HFFc6 (cell line): ENCODE data around the gene MTG1. TPM values are rescaled to one million over a fixed set of nuclear protein-coding genes. Genes with fewer than 3 reads are reported as not detected.

Experiments used
- DNase-seq: peaks from one replicate; pipeline ENCODE4 v3.0.0-alpha.2; 2018
- H3K27ac Mint-ChIP-seq: 2 replicates; pipeline ENCODE4 v1.8.0; 2020; ENCODE audit warnings: mild to moderate bottlenecking, mixed read lengths
- H3K27me3 Mint-ChIP-seq: 2 replicates; pipeline ENCODE4 v1.8.0; 2021; ENCODE audit warnings: mild to moderate bottlenecking, moderate library complexity, mixed read lengths; ENCODE audit not compliant: insufficient read depth
- H3K36me3 Mint-ChIP-seq: 2 replicates; pipeline ENCODE4 v1.8.0; 2021; ENCODE audit warnings: low read depth, mixed read lengths
- H3K4me1 Mint-ChIP-seq: 2 replicates; pipeline ENCODE4 v1.8.0; 2020; ENCODE audit warnings: low read depth, mixed read lengths
- H3K4me3 Mint-ChIP-seq: 2 replicates; pipeline ENCODE4 v1.8.0; 2020; ENCODE audit warnings: mild to moderate bottlenecking, moderate library complexity, mixed read lengths
- H3K9me3 Mint-ChIP-seq: 2 replicates; pipeline ENCODE4 v1.8.0; 2020; ENCODE audit warnings: mild to moderate bottlenecking, mixed read lengths
- total RNA-seq, 6 experiments: library from RNA; stranded (reverse); fragmentation: NEBNext Ultra II Directional; extraction: Animal tissue kit (Norgen Biotek cat#: 25700); gene quantifications; 2 replicates in 1 of 6; 3 replicates in 5 of 6; pipeline ENCODE4 v1.2.3, GENCODE V29; 2021
- TF ChIP-seq, protein P1 (sequence below): fragments of 200-600 bp; sonication (generic); IDR thresholded peaks from 2 replicates; pipeline ENCODE4 v1.5.0; 2021; ENCODE audit warnings: antibody characterized with exemption, mild to moderate bottlenecking

MTG1 gene
- total RNA-seq, 6 experiments from 2014 or later = 23.7 to 33.0 (median 26.6) TPM

DNA sequence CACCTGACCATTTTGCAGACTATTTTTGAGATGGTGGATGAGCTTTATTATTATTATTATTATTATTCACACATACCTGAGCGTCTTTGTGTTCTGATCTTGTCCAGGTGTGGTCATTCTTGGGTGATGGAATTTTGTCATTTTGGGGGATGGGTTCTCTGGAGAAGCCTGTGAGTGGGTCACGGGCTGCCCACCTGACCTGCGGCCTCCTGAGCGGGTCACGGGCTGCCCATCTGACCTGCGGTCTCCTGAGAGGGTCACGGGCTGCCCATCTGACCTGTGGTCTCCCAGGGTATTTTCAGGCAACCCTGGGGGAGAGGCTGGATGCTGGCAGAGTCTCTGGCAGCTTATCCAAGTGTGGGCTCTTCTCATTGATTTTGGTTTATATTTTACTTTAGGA lies 67.1 kb downstream of the MTG1 start:
- TF ChIP-seq, protein P1, sequence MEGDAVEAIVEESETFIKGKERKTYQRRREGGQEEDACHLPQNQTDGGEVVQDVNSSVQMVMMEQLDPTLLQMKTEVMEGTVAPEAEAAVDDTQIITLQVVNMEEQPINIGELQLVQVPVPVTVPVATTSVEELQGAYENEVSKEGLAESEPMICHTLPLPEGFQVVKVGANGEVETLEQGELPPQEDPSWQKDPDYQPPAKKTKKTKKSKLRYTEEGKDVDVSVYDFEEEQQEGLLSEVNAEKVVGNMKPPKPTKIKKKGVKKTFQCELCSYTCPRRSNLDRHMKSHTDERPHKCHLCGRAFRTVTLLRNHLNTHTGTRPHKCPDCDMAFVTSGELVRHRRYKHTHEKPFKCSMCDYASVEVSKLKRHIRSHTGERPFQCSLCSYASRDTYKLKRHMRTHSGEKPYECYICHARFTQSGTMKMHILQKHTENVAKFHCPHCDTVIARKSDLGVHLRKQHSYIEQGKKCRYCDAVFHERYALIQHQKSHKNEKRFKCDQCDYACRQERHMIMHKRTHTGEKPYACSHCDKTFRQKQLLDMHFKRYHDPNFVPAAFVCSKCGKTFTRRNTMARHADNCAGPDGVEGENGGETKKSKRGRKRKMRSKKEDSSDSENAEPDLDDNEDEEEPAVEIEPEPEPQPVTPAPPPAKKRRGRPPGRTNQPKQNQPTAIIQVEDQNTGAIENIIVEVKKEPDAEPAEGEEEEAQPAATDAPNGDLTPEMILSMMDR = no peak
- no peaks in the 10 kb centered on the region for H3K4me1 Mint-ChIP-seq

DNA sequence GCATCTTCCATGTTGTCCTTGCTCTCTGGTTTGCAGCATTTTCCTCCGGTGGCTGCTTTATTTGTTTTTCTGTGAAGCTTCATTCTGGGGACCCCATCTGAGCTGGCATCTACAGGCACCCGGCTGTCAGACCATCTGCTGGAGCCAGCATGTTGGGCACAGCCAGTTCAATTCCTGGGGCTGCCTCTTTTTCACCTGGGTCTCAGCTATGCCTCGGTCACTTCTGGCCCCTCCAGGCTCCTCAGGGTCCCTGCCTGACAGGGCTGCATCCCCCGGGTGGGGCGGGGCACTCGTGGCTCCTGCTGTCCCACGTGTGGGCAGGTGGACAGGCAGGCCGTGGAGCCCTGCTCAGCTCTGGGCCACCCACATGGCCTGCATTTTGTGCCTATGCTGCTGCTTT lies 67.9 kb downstream of the MTG1 start:
- Mint-ChIP-seq H3K27ac (no peak overlapping the region), H3K9me3 (no peaks in the 10 kb centered on the region), H3K36me3 (peaks cover 11% of the 10 kb centered on the region; the same call in 1 of the 2 replicates), H3K4me3 (no peak overlapping the region), H3K27me3 (no peaks in the 10 kb centered on the region; the same call in 1 of the 2 replicates), H3K4me1 (no peaks in the 10 kb centered on the region)
- DNase-seq = no peak
- TF ChIP-seq, protein P1 = no peak

More for the DNA sequence above, 67.1 kb downstream of the MTG1 start:
- no peak for DNase-seq
- H3K4me3 Mint-ChIP-seq = no peak overlapping the region
- no peak overlapping the region for H3K27ac Mint-ChIP-seq
- peaks cover 11% of the 10 kb centered on the region; the same call in 1 of the 2 replicates for H3K36me3 Mint-ChIP-seq
- no peaks in the 10 kb centered on the region for H3K9me3 Mint-ChIP-seq
- H3K27me3 Mint-ChIP-seq = peaks cover 2% of the 10 kb centered on the region

DNA sequence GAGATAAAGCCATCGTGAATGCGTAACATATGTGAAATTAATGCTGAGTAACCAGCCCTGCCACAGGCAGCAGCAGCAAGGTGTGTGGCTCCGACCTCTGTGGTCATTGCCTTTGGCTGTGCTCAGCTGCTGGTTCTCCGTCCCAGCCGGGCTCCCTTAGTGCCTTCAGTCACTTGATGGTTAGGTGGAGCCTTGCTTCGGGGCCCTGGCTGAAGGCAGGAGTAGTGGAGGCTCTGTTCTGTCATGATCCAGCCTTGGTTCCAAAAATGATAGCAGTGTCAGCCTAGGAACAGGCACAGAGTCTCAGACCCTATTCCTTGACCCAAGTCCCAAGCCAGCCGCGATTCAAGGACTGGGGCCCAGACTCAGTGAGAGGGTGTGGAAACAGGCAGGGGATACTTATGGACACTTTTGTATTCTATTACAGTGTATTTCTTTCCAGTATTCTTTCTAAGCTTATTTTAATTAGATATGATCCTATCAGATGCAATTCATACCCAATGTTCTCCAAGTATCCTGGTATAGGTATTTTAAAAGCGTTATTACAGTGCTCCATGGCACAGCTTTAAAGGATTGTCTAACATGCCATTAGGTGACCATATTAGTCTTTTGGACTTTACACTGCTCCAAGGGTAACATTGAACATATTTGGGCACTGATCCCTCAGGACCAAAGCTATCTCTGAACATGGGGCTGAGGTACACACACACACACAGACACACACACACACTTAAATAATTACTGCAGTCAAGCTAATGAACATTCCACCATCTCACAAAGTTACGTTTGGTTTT lies 68.8 kb downstream of the MTG1 start:
- H3K9me3 Mint-ChIP-seq = no peaks in the 10 kb centered on the region
- H3K36me3 Mint-ChIP-seq = peaks cover 19% of the 10 kb centered on the region
- H3K4me3 Mint-ChIP-seq = no peak overlapping the region
- TF ChIP-seq, protein P1 = no peak
- no peak overlapping the region for H3K27ac Mint-ChIP-seq
- DNase-seq = no peak
- H3K4me1 Mint-ChIP-seq = no peaks in the 10 kb centered on the region
- no peaks in the 10 kb centered on the region; the same call in 1 of the 2 replicates for H3K27me3 Mint-ChIP-seq

DNA sequence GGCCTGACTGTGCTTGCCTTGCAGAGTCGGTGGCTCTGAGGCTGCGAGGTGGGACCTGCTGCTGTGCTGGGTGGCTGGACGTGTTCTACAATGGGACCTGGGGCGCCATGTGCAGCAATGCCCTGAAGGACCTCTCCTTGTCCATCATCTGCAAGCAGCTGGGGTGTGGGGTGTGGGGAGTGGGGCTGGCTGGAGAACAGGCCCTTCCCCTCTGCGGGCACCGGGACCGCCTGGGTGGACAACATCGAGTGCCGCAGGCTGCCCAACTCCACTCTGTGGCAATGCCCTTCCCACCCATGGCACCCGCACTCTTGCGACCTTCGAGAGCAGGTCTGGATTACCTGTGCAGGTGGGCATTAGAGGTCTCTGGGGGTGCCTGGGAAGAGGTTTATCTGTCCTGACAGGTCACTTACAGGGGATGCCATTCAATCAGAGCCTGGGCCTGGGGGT lies 70.7 kb downstream of the MTG1 start:
- H3K27me3 Mint-ChIP-seq = no peaks in the 10 kb centered on the region; the same call in 1 of the 2 replicates
- H3K27ac Mint-ChIP-seq = no peak overlapping the region
- DNase-seq = no peak
- TF ChIP-seq, protein P1 = no peak
- H3K4me3 Mint-ChIP-seq = no peak overlapping the region
- no peaks in the 10 kb centered on the region for H3K9me3 Mint-ChIP-seq
- no peaks in the 10 kb centered on the region for H3K4me1 Mint-ChIP-seq
- peaks cover 26% of the 10 kb centered on the region for H3K36me3 Mint-ChIP-seq

DNA sequence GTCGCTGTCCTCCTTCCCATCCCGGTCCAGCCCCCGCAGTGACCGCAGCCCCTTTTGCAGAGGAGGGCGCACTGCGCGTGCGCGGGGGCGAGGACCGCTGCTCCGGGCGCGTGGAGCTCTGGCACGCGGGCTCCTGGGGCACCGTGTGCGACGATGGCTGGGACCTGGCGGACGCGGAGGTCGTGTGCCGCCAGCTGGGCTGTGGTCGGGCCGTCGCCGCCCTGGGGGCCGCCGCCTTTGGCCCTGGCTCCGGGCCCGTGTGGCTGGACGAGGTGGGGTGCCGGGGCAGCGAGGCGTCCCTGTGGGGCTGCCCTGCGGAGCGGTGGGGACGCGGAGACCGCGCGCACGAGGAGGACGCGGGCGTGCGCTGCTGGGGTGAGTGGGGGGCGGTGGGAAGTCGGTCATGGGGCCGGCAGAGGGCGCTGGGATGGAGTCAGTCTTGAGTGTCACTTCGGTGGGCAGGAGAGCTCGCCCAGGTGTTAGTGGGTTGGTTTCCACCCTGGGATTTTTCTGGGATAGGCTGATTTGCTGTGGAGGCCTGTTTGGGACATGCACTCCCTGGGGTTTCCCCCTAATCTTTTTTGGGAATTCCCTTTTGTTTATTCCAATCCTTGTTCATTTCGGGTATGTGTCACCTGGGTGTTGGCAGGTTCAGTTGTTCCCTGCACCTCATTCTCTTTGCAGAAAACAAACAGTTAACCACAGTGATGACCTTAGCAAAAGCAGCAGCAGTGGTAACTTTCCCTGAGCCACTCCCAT lies 71.4 kb downstream of the MTG1 start:
- DNase-seq = no peak
- H3K4me1 Mint-ChIP-seq = no peaks in the 10 kb centered on the region
- peaks cover 26% of the 10 kb centered on the region for H3K36me3 Mint-ChIP-seq
- no peaks in the 10 kb centered on the region; the same call in 1 of the 2 replicates for H3K27me3 Mint-ChIP-seq
- H3K4me3 Mint-ChIP-seq = no peak overlapping the region
- H3K27ac Mint-ChIP-seq = no peak overlapping the region
- TF ChIP-seq, protein P1 = no peak
- 0 out of 2 replicates have a peak, but pooled peaks cover 4% of the 10 kb centered on the region for H3K9me3 Mint-ChIP-seq
